ENCODE data around the gene TET3. TPM values are rescaled to one million over a fixed set of nuclear protein-coding genes. Genes with fewer than 3 reads are reported as not detected.

The TET3 gene
- total RNA-seq, 1 experiment from 2014 or later, result 23.3 TPM

GRCh38 chr2:73994178-73994831 is 9.6 kb downstream of the TET3 start:
- no peaks in the 10 kb centered on the region for H3K27me3 Mint-ChIP-seq (ENCODE audit: unreplicated experiment)
- CTCF ChIA-PET, result no interaction called here
- peaks cover 25% of the 10 kb centered on the region for H3K36me3 Mint-ChIP-seq (ENCODE audit: insufficient read depth, unreplicated experiment)
- H3K4me3 Mint-ChIP-seq (ENCODE audit: low read depth, unreplicated experiment), result no peak overlapping the region
- no peak for DNase-seq
- intact Hi-C loops (cut with micrococcal nuclease; ENCODE audit: unreplicated experiment), result no loop called here
- H3K9me3 Mint-ChIP-seq (ENCODE audit: low read depth, unreplicated experiment), result peaks cover 6% of the 10 kb centered on the region
- no peak overlapping the region for H3K27ac Mint-ChIP-seq (ENCODE audit: unreplicated experiment)
- peaks cover 47% of the 10 kb centered on the region for H3K4me1 Mint-ChIP-seq (ENCODE audit: low read depth, unreplicated experiment)
- TF ChIP-seq CTCF (IDR thresholded peaks at IDR 0.05; ENCODE audit: unreplicated experiment), result no peak
- no TSS peak for BruUV-seq (replicated peaks)

- TF ChIP-seq CTCF (IDR thresholded peaks at IDR 0.05; ENCODE audit: unreplicated experiment), result no peak
- BruUV-seq (replicated peaks), result no TSS peak
- H3K4me1 Mint-ChIP-seq (ENCODE audit: low read depth, unreplicated experiment), result peaks cover 55% of the 10 kb centered on the region
These were observed 11.1 kb downstream of the TET3 start for GRCh38 chr2:73995810-73996209.

DNA sequence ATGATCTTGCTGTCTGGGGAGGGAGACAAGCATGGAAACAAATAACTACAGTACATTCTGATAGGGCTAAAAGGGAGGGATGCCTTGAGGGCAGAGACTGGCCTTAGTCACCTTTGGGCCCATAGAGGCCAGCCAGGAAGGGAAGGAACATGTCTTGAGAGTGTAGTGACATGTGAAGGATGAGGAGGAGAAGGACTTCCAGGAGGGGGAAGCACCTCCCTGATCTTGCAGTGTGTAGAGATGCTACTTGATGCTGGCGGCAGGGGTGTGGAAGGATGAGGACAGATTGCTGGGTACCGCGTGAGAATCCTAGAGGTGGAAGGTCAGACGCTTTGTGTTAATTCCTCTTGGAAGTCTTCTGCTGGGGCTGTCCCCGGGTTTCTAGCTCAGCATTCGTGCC is 13.1 kb downstream of the TET3 start:
- H3K36me3 Mint-ChIP-seq (ENCODE audit: insufficient read depth, unreplicated experiment), result peaks cover 18% of the 10 kb centered on the region
- no peaks in the 10 kb centered on the region for H3K27me3 Mint-ChIP-seq (ENCODE audit: unreplicated experiment)
- H3K4me1 Mint-ChIP-seq (ENCODE audit: low read depth, unreplicated experiment), result peaks cover 65% of the 10 kb centered on the region
- BruUV-seq (replicated peaks), result no TSS peak
- no peak for DNase-seq
- CTCF ChIA-PET, result interaction anchor here (1.4 kb wide), 1 partner anchor 10 kb away, joined by 4 read pairs; no protein-coding TSS in a partner anchor
- no peak overlapping the region for H3K4me3 Mint-ChIP-seq (ENCODE audit: low read depth, unreplicated experiment)
- H3K9me3 Mint-ChIP-seq (ENCODE audit: low read depth, unreplicated experiment), result no peaks in the 10 kb centered on the region
- intact Hi-C loops (cut with micrococcal nuclease; ENCODE audit: unreplicated experiment), result no loop called here
- H3K27ac Mint-ChIP-seq (ENCODE audit: unreplicated experiment), result no peak overlapping the region
- TF ChIP-seq CTCF (IDR thresholded peaks at IDR 0.05; ENCODE audit: unreplicated experiment), result no peak

More at GRCh38 chr2:73995810-73996209, 11.1 kb downstream of the TET3 start:
- peaks cover 16% of the 10 kb centered on the region for H3K36me3 Mint-ChIP-seq (ENCODE audit: insufficient read depth, unreplicated experiment)
- CTCF ChIA-PET, result interaction anchor here (1.2 kb wide), 1 partner anchor 9 kb away, joined by 5 read pairs; no protein-coding TSS in a partner anchor
- DNase-seq, result no peak
- intact Hi-C loops (cut with micrococcal nuclease; ENCODE audit: unreplicated experiment), result no loop called here
- no peaks in the 10 kb centered on the region for H3K27me3 Mint-ChIP-seq (ENCODE audit: unreplicated experiment)
- peaks cover 6% of the 10 kb centered on the region for H3K9me3 Mint-ChIP-seq (ENCODE audit: low read depth, unreplicated experiment)
- H3K4me3 Mint-ChIP-seq (ENCODE audit: low read depth, unreplicated experiment), result no peak overlapping the region
- no peak overlapping the region for H3K27ac Mint-ChIP-seq (ENCODE audit: unreplicated experiment)

DNA sequence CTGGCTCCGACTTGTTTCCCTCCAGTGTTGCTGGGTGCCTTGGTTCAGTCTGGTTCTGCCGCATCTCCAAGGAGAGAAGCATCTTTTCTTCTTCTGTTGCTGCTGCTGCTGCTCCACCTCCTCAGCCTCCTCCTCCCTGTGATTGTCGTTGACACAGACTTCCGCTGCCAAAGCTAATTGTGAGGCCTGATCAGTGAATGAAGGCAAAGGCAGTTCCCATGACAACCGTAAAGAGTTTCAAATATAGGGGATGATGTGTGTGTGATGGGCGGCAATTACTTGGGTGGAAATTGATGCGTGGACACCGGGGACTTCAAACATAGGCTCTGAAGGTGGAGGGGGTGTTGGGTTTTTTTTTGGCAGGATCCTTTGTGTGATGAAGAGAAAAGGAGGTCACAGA is 13.7 kb downstream of the TET3 start:
- BruUV-seq (replicated peaks), result no TSS peak
- Mint-ChIP-seq H3K27me3 (ENCODE audit: unreplicated experiment) (no peaks in the 10 kb centered on the region), H3K36me3 (ENCODE audit: insufficient read depth, unreplicated experiment) (peaks cover 20% of the 10 kb centered on the region), H3K4me3 (ENCODE audit: low read depth, unreplicated experiment) (no peak overlapping the region), H3K4me1 (ENCODE audit: low read depth, unreplicated experiment) (peaks cover 66% of the 10 kb centered on the region), H3K9me3 (ENCODE audit: low read depth, unreplicated experiment) (no peaks in the 10 kb centered on the region), H3K27ac (ENCODE audit: unreplicated experiment) (peak overlapping the region; percentile 48)
- TF ChIP-seq CTCF (IDR thresholded peaks at IDR 0.05; ENCODE audit: unreplicated experiment), result no peak
- CTCF ChIA-PET, result no interaction called here
- intact Hi-C loops (cut with micrococcal nuclease; ENCODE audit: unreplicated experiment), result no loop called here
- DNase-seq, result no peak

Measured in Calu3 (cell line).